ENCODE measurements around the gene GOLGA8T.
"Not testable (repeated sequence)": the region's sequence is repeated elsewhere in the genome, so short reads cannot be mapped to it uniquely, and the experiment has no call there.

GOLGA8T gene

DNA sequence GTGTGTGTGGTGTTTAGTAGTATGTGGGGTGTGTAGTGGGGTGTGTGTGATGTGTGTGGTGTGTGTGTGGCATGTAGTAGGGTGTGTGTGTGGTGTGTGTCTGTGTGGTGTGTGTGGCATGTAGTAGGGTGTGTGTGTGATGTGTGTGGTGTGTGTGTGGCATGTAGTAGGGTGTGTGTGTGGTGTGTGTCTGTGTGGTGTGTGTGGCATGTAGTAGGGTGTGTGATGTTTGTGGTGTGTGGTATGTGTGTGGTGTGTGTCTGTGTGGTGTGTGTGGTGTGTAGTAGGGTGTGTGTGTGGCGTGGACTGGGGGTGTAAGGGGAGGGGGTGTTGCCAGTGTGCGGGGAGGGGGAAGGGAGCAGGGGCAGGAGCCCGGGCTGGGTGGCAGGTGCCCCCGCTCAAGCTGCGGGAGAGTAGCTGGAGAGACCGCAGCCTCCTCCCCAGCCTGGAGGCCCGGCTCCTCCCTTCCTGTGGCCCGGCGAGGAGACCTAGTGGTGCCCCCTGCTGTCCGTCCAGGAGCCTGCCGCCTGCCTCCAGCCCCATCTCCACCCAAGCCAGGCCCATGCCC, 38.3 kb downstream of the GOLGA8T start:
- DNase-seq (peak; percentile 64 to 69 (median 68)), ATAC-seq (replicated peaks) (peak; percentile 79)
- H3K27ac Mint-ChIP-seq: peak overlapping the region; percentile 24 to 25
- H3K27me3 Mint-ChIP-seq; H3K4me1 Mint-ChIP-seq (ENCODE audit: low read depth in 2 of 2); H3K4me3 Mint-ChIP-seq; H3K36me3 Mint-ChIP-seq (ENCODE audit: insufficient read depth); H3K9me3 Mint-ChIP-seq: not testable (repeated sequence)

DNA sequence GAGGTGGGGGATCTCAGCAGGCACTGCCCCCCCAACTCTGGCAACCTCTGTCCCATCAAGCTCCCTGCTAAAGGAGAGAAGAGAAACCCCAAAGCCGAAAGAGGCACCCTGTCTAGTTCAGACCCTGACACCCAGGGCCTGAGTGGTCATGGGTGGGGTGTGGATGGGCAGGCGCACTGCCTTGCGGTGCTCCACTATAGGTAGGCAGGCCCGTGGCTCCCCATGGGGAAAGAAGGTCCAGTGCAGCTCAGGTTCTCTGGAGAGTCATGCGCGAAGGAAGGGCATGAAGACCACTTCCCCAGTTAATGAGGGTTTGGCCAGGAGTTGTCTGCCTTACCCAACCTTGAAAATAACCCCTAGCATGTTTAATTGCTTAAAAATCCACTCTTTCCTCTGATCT, 40.4 kb downstream of the GOLGA8T start:
- H3K4me1 Mint-ChIP-seq (ENCODE audit: low read depth in 2 of 2); ATAC-seq (replicated peaks); H3K9me3 Mint-ChIP-seq; H3K27ac Mint-ChIP-seq; DNase-seq; H3K27me3 Mint-ChIP-seq; H3K36me3 Mint-ChIP-seq (ENCODE audit: insufficient read depth); H3K4me3 Mint-ChIP-seq: not testable (repeated sequence)

GRCh38 chr15:30176613-30177012, 41.8 kb downstream of the GOLGA8T start:
- H3K9me3 Mint-ChIP-seq; H3K27me3 Mint-ChIP-seq; H3K36me3 Mint-ChIP-seq (ENCODE audit: insufficient read depth); H3K4me3 Mint-ChIP-seq; H3K4me1 Mint-ChIP-seq (ENCODE audit: low read depth in 2 of 2); ATAC-seq (replicated peaks); DNase-seq; H3K27ac Mint-ChIP-seq: not testable (repeated sequence)

GRCh38 chr15:30179814-30180213, 45.0 kb downstream of the GOLGA8T start:
- H3K4me1 Mint-ChIP-seq (ENCODE audit: low read depth in 2 of 2); H3K4me3 Mint-ChIP-seq; H3K36me3 Mint-ChIP-seq (ENCODE audit: insufficient read depth); H3K27ac Mint-ChIP-seq; H3K27me3 Mint-ChIP-seq; H3K9me3 Mint-ChIP-seq; DNase-seq: not testable (repeated sequence)
- peak; percentile 70 for ATAC-seq (replicated peaks)

DNA sequence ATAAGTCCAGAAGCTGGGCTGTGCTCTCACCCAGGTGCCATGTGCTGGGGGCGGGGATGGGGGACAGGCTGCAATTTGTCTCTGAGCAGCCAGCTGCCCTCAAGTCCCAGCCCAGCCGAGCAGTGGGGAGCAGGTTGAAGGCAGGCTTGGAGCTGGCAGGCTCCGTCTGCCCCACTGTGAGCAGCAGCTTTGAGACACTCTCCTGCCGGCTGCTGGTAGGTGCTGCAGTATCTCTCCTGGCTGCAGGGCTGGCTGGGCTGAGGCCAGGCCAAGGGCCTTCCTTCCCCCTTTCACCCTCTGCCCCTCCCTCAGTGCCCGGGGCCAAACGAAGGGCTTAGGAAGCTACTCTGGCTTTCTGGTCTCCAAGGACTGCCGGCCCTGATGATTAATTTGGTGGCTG, 50.6 kb downstream of the GOLGA8T start:
- H3K36me3 Mint-ChIP-seq (ENCODE audit: insufficient read depth); DNase-seq; H3K4me1 Mint-ChIP-seq (ENCODE audit: low read depth in 2 of 2); ATAC-seq (replicated peaks); H3K27ac Mint-ChIP-seq; H3K27me3 Mint-ChIP-seq; H3K9me3 Mint-ChIP-seq; H3K4me3 Mint-ChIP-seq: not testable (repeated sequence)

DNA sequence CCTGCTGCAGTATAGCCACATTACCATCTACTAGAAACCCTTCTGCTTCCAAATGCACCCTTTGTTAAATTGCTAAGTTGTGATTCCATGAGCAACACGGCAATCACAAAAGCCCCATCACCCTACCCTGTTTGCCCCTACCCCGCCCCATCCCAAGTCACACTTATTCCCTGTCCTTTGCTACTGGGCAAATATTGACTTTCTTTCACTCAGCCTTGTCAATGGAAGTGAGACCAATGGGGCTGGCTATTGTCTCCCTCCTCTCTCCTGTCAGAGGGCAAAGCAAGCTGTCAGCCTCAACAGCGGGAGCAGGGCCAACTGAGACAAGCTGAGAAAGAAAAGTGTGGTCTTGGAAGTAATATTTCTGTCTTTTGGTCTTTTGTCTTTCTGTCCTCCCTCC, 52.6 kb downstream of the GOLGA8T start:
- H3K9me3 Mint-ChIP-seq; H3K27me3 Mint-ChIP-seq; H3K27ac Mint-ChIP-seq; H3K36me3 Mint-ChIP-seq (ENCODE audit: insufficient read depth); H3K4me1 Mint-ChIP-seq (ENCODE audit: low read depth in 2 of 2); ATAC-seq (replicated peaks); DNase-seq; H3K4me3 Mint-ChIP-seq: not testable (repeated sequence)

- H3K4me3 Mint-ChIP-seq; H3K4me1 Mint-ChIP-seq (ENCODE audit: low read depth in 2 of 2); H3K36me3 Mint-ChIP-seq (ENCODE audit: insufficient read depth); H3K27me3 Mint-ChIP-seq; H3K9me3 Mint-ChIP-seq; DNase-seq; ATAC-seq (replicated peaks); H3K27ac Mint-ChIP-seq: not testable (repeated sequence)
Observed at GRCh38 chr15:30189754-30190153, 54.9 kb downstream of the GOLGA8T start.

GRCh38 chr15:30191143-30191542, 56.3 kb downstream of the GOLGA8T start:
- H3K9me3 Mint-ChIP-seq; ATAC-seq (replicated peaks); H3K27me3 Mint-ChIP-seq; H3K4me1 Mint-ChIP-seq (ENCODE audit: low read depth in 2 of 2); DNase-seq; H3K27ac Mint-ChIP-seq; H3K36me3 Mint-ChIP-seq (ENCODE audit: insufficient read depth); H3K4me3 Mint-ChIP-seq: not testable (repeated sequence)

DNA sequence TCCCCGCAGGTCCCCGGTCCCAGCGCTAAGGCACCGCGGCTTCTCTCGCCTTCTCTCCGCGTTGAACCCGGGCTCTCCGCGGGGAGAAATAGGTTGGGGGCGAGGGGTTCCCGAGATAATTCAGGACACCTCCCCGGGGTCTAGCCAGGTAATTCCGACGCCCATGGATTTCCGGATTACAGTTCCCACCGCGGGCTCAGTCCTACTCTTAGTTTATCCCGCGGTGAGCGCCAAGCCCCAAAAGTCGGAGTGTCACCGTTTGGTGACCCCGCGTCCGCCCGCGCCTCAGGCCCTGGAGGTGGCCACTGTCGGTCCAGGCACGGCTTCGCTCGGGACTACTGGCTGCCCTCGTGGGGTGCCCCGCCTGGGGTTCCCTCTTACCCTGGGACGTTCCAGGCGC, 56.8 kb downstream of the GOLGA8T start:
- H3K27ac Mint-ChIP-seq; H3K9me3 Mint-ChIP-seq; DNase-seq; H3K36me3 Mint-ChIP-seq (ENCODE audit: insufficient read depth); H3K27me3 Mint-ChIP-seq; H3K4me1 Mint-ChIP-seq (ENCODE audit: low read depth in 2 of 2): not testable (repeated sequence)
- peak overlapping the region; percentile 52 to 59 for H3K4me3 Mint-ChIP-seq
- peak; percentile 5 for ATAC-seq (replicated peaks)

DNA sequence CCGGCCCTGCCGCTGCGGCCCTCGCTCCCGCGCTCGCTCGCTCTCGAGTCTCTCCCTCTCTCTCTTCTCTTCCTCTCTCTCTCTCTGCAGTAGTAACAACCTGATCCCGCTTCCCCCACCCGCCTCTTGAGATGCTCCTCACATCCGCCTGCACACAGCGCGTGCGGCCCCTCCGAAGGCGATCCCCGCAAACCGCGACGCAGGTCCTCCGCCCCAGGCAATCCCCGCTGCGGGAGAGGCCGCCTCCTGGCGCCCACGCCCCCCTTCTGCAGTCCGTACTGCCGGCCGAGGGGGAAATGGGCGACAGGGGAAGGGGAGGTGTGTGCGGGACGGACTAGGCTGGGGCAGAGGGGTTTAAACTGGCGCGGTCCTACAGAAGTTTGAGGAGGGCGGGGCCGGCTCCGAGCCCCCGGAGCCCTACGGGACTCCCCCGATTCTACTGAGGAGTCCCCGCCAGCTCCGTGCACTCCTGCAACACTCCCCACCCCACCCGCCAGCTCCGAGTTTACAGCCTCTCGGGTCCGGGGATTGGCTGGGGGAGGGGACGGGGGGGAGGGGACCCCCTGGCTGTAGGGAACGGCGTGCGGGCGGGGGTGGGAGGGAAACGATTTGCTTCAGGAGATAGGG, 57.4 kb downstream of the GOLGA8T start:
- H3K27ac Mint-ChIP-seq; H3K27me3 Mint-ChIP-seq; DNase-seq; H3K9me3 Mint-ChIP-seq; H3K36me3 Mint-ChIP-seq (ENCODE audit: insufficient read depth); H3K4me1 Mint-ChIP-seq (ENCODE audit: low read depth in 2 of 2): not testable (repeated sequence)
- peak overlapping the region; percentile 52 to 59 for H3K4me3 Mint-ChIP-seq
- peak; percentile 71 for ATAC-seq (replicated peaks)

GRCh38 chr15:30192892-30193291, 58.0 kb downstream of the GOLGA8T start:
- H3K36me3 Mint-ChIP-seq (ENCODE audit: insufficient read depth); H3K9me3 Mint-ChIP-seq; H3K27ac Mint-ChIP-seq; H3K4me3 Mint-ChIP-seq; H3K4me1 Mint-ChIP-seq (ENCODE audit: low read depth in 2 of 2); DNase-seq; H3K27me3 Mint-ChIP-seq; ATAC-seq (replicated peaks): not testable (repeated sequence)

Measured in effector memory CD8-positive, alpha-beta T cell (primary cell).